ENCODE measurements around the gene DNAJA2. TPM values are rescaled to one million over a fixed set of nuclear protein-coding genes. Genes with fewer than 3 reads are reported as not detected.

Gene DNAJA2
- total RNA-seq, 2 experiments from 2014 or later: 43.3 to 61.6 TPM

GRCh38 chr16:46972429-46973206 lies 856 bp downstream of the DNAJA2 start:
- intact Hi-C loops (cut with micrococcal nuclease; ENCODE audit: unreplicated experiment): loop anchor here (2.0 to 10.0 kb wide), 4 partner anchors 46 to 522 kb away; no protein-coding TSS in a partner anchor
- no TSS peak for BruUV-seq (replicated peaks)

GRCh38 chr16:46971271-46971670 lies 2.2 kb downstream of the DNAJA2 start:
- no peaks in the 10 kb centered on the region for H3K9me2 ChIP-seq (ENCODE audit: insufficient read depth, low read length)
- BruUV-seq (replicated peaks): no TSS peak
- ChIA-PET CTCF (ENCODE audit: unreplicated experiment) (no interaction called here), POLR2A (interaction anchor here (0.6 to 0.7 kb wide), 4 partner anchors 186 to 1396 kb away, joined by 3 to 5 read pairs (median 4); no protein-coding TSS in a partner anchor)
- peaks cover 29% of the 10 kb centered on the region for H4K20me1 ChIP-seq (ENCODE audit: insufficient read depth, low read length)
- peaks cover 36% of the 10 kb centered on the region for H3K4me1 ChIP-seq (ENCODE audit: insufficient read depth, low read length, poor library complexity, severe bottlenecking)
- intact Hi-C loops (cut with micrococcal nuclease; ENCODE audit: unreplicated experiment): loop anchor here (5.0 to 10.0 kb wide), 3 partner anchors 66 to 524 kb away; no protein-coding TSS in a partner anchor
- H3K4me3 ChIP-seq (ENCODE audit: low read depth, low read length, poor library complexity, severe bottlenecking): no peak overlapping the region
- peaks cover 69% of the 10 kb centered on the region for H3K79me2 ChIP-seq (ENCODE audit: insufficient read depth, low read depth, low read length)
- peaks cover 63% of the 10 kb centered on the region for H3K36me3 ChIP-seq (ENCODE audit: insufficient read depth, low read length)
- TF ChIP-seq EZH2phosphoT487 (IDR thresholded peaks at IDR 0.05; ENCODE audit: borderline replicate concordance, low read depth, low read length) (no peak), CTCF (conservative IDR thresholded peaks at IDR 0.05; ENCODE audit: low read length) (no peak)
- H3K4me2 ChIP-seq (ENCODE audit: low read length): no peak overlapping the region
- no peak overlapping the region for H2AFZ ChIP-seq (ENCODE audit: low read length)
- no peak overlapping the region for H3K27ac ChIP-seq (ENCODE audit: low read depth, low read length, poor library complexity, severe bottlenecking)
- DNase-seq (ENCODE audit: low spot score): no peak
- H3K9me3 ChIP-seq (ENCODE audit: low read length): no peaks in the 10 kb centered on the region

More at GRCh38 chr16:46972429-46973206, 856 bp downstream of the DNAJA2 start:
- POLR2A ChIA-PET: interaction anchor here (0.6 to 3.2 kb wide), 4 partner anchors 10 to 641 kb away, joined by 3 to 11 read pairs (median 6); no protein-coding TSS in a partner anchor
- Histone ChIP-seq H3K9me3 (ENCODE audit: low read length) (no peaks in the 10 kb centered on the region), H4K20me1 (ENCODE audit: insufficient read depth, low read length) (peaks cover 25% of the 10 kb centered on the region), H3K4me2 (ENCODE audit: low read length) (peak overlapping the region; percentile 91), H3K9me2 (ENCODE audit: insufficient read depth, low read length) (no peaks in the 10 kb centered on the region), H3K79me2 (ENCODE audit: insufficient read depth, low read depth, low read length) (peaks cover 63% of the 10 kb centered on the region), H3K4me3 (ENCODE audit: low read depth, low read length, poor library complexity, severe bottlenecking) (peak overlapping the region; percentile 87), H3K36me3 (ENCODE audit: insufficient read depth, low read length) (peaks cover 49% of the 10 kb centered on the region), H3K27ac (ENCODE audit: low read depth, low read length, poor library complexity, severe bottlenecking) (peak overlapping the region; percentile 80), H2AFZ (ENCODE audit: low read length) (peak overlapping the region; percentile 22; the same call in 1 of the 2 replicates), H3K4me1 (ENCODE audit: insufficient read depth, low read length, poor library complexity, severe bottlenecking) (peaks cover 43% of the 10 kb centered on the region)
- TF ChIP-seq CTCF (conservative IDR thresholded peaks at IDR 0.05; ENCODE audit: low read length): no peak
- CTCF ChIA-PET (ENCODE audit: unreplicated experiment): no interaction called here
- DNase-seq (ENCODE audit: low spot score): peak; percentile 68

- no TSS peak for BruUV-seq (replicated peaks)
- H3K27ac ChIP-seq (ENCODE audit: low read depth, low read length, poor library complexity, severe bottlenecking): no peak overlapping the region
- ChIA-PET CTCF (ENCODE audit: unreplicated experiment) (no interaction called here), POLR2A (interaction anchor here (0.7 kb wide), 1 partner anchor 311 kb away, joined by 3 read pairs; no protein-coding TSS in a partner anchor)
- no peak for DNase-seq (ENCODE audit: low spot score)
- no peak overlapping the region for H2AFZ ChIP-seq (ENCODE audit: low read length)
- no peak overlapping the region for H3K4me2 ChIP-seq (ENCODE audit: low read length)
- H3K9me3 ChIP-seq (ENCODE audit: low read length): no peaks in the 10 kb centered on the region
- H3K9me2 ChIP-seq (ENCODE audit: insufficient read depth, low read length): no peaks in the 10 kb centered on the region
- H3K36me3 ChIP-seq (ENCODE audit: insufficient read depth, low read length): peaks cover 74% of the 10 kb centered on the region
- intact Hi-C loops (cut with micrococcal nuclease; ENCODE audit: unreplicated experiment): loop anchor here (5.0 to 10.0 kb wide), 3 partner anchors 67 to 525 kb away; no protein-coding TSS in a partner anchor
- no peak overlapping the region for H3K4me3 ChIP-seq (ENCODE audit: low read depth, low read length, poor library complexity, severe bottlenecking)
- H3K4me1 ChIP-seq (ENCODE audit: insufficient read depth, low read length, poor library complexity, severe bottlenecking): peaks cover 31% of the 10 kb centered on the region
- H4K20me1 ChIP-seq (ENCODE audit: insufficient read depth, low read length): peaks cover 29% of the 10 kb centered on the region
- H3K79me2 ChIP-seq (ENCODE audit: insufficient read depth, low read depth, low read length): peaks cover 72% of the 10 kb centered on the region
- TF ChIP-seq EZH2phosphoT487 (IDR thresholded peaks at IDR 0.05; ENCODE audit: borderline replicate concordance, low read depth, low read length): no peak
- no peak for TF ChIP-seq CTCF (conservative IDR thresholded peaks at IDR 0.05; ENCODE audit: low read length)
Measured at GRCh38 chr16:46970089-46970488, 3.4 kb downstream of the DNAJA2 start.
